Tibial artery (tissue), 4 donors: ENCODE data around the gene UBR4.

Experiments
- DNase-seq, 2 donors: peaks; one replicate each; pipeline ENCODE4 v3.0.0-alpha.2; 2019
- H3K27ac ChIP-seq, 2 donors: fragments of 200-600 bp; sonication (generic) in 1 of 2; 1 replicate in 1 of 2; 2 replicates in 1 of 2; pipeline ENCODE4 v1.5.1; 2018 to 2019; ENCODE audit warnings: mild to moderate bottlenecking in 1 of 2
- H3K27me3 ChIP-seq, 2 donors: fragments of 200-600 bp; sonication (generic) in 1 of 2; one replicate each; pipeline versions ENCODE4 v1.5.1 to v1.6.0; 2016 to 2019
- H3K36me3 ChIP-seq, 3 donors: fragments of 200-600 bp; sonication (generic) in 2 of 3; one replicate each; pipeline ENCODE4 v1.5.1; 2016 to 2019; ENCODE audit warnings: mild to moderate bottlenecking in 2 of 3
- H3K4me1 ChIP-seq, 4 donors: fragments of 200-600 bp; sonication (generic) in 2 of 4; 1 replicate in 3 of 4; 2 replicates in 1 of 4; pipeline ENCODE4 v1.5.1; 2016 to 2019
- H3K4me3 ChIP-seq, 2 donors: fragments of 200-600 bp; sonication (generic) in 1 of 2; 1 replicate in 1 of 2; 2 replicates in 1 of 2; pipeline ENCODE4 v1.5.1; 2018 to 2019; ENCODE audit warnings: mild to moderate bottlenecking in 2 of 2
- H3K9me3 ChIP-seq, 3 donors: fragments of 200-600 bp; sonication (generic) in 1 of 3; one replicate each; pipeline ENCODE4 v1.5.1; 2016 to 2019
- intact Hi-C: fragments of 100-400 bp; cut with DNase I; formaldehyde crosslinking; loops from one replicate; pipeline ENCODE4 v1.15.0; 2023; ENCODE audit warnings: low total_unique reads
- TF ChIP-seq, protein P1 (sequence below), 2 experiments: fragments of 200-600 bp in 1 of 2; fragments of 450-650 bp in 1 of 2; IDR thresholded peaks; one replicate each; pipeline ENCODE4 v1.5.1; 2017 to 2019; ENCODE audit warnings: antibody characterized with exemption in 2 of 2, mild to moderate bottlenecking in 1 of 2, moderate library complexity in 1 of 2

UBR4 gene

DNA sequence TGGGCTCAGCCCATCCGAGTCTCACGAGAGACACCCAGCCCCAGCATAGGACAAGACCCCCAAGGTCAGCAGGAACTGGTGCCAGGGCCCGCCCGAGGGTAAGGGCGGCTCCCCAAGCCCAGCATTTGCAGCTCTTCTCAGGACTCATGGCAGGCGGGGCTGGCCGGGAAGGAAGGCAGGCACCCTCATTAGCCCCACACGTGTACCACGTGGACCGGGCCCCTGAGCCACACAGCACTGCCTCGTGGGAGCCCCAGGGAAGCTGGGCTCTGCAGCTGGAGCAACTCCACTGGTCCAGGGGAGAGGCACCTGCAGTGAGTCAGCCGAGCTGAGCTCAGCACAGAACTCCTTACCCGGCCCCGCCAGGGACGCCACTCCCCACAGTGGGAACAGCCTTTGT, 155.8 kb downstream of the UBR4 start:
- TF ChIP-seq, protein P1, sequence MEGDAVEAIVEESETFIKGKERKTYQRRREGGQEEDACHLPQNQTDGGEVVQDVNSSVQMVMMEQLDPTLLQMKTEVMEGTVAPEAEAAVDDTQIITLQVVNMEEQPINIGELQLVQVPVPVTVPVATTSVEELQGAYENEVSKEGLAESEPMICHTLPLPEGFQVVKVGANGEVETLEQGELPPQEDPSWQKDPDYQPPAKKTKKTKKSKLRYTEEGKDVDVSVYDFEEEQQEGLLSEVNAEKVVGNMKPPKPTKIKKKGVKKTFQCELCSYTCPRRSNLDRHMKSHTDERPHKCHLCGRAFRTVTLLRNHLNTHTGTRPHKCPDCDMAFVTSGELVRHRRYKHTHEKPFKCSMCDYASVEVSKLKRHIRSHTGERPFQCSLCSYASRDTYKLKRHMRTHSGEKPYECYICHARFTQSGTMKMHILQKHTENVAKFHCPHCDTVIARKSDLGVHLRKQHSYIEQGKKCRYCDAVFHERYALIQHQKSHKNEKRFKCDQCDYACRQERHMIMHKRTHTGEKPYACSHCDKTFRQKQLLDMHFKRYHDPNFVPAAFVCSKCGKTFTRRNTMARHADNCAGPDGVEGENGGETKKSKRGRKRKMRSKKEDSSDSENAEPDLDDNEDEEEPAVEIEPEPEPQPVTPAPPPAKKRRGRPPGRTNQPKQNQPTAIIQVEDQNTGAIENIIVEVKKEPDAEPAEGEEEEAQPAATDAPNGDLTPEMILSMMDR (IDR thresholded peaks at IDR 0.05), result no peak
- intact Hi-C loops, result no loop called here
- no peak for DNase-seq
- H3K4me3 ChIP-seq, result no peak overlapping the region
- no peaks in the 10 kb centered on the region for H3K9me3 ChIP-seq
- no peaks in the 10 kb centered on the region for H3K36me3 ChIP-seq
- no peaks in the 10 kb centered on the region for H3K4me1 ChIP-seq
- H3K27ac ChIP-seq, result no peak overlapping the region
- H3K27me3 ChIP-seq, result peaks cover 0 to 72% of the 10 kb centered on the region in 2 donors

GRCh38 chr1:19053486-19053885, 156.6 kb downstream of the UBR4 start:
- Histone ChIP-seq H3K27ac (no peak overlapping the region), H3K9me3 (no peaks in the 10 kb centered on the region), H3K4me3 (no peak overlapping the region), H3K36me3 (no peaks in the 10 kb centered on the region), H3K27me3 (peaks cover 0 to 68% of the 10 kb centered on the region in 2 donors), H3K4me1 (no peaks in the 10 kb centered on the region)
- DNase-seq, result no peak
- TF ChIP-seq, protein P1 (IDR thresholded peaks at IDR 0.05), result no peak
- intact Hi-C loops, result no loop called here

DNA sequence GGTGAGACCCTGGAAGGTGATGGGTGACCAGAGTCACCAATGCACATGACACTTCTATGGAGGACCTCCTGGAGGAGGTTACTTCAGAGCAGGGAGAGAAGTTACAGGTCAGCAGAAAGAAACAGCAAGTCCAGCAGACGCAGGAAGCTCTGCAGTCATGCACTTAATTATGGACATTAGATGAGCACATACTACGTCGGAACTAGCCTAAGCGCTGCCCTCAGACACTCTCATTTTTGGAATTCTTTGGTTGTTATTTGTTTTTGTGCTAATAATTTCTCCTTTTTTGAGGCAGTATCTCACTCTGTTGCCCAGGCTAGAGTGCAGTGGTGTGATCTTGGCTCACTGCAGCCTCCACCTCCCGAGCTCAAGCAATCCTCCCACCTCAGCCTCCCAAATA, 160.3 kb downstream of the UBR4 start:
- H3K36me3 ChIP-seq, result no peaks in the 10 kb centered on the region
- DNase-seq, result no peak
- intact Hi-C loops, result no loop called here
- no peak overlapping the region for H3K27ac ChIP-seq
- no peak overlapping the region for H3K4me3 ChIP-seq
- H3K4me1 ChIP-seq, result no peaks in the 10 kb centered on the region
- H3K9me3 ChIP-seq, result no peaks in the 10 kb centered on the region
- TF ChIP-seq, protein P1 (IDR thresholded peaks at IDR 0.05), result no peak
- peaks cover 0 to 54% of the 10 kb centered on the region in 2 donors for H3K27me3 ChIP-seq

DNA sequence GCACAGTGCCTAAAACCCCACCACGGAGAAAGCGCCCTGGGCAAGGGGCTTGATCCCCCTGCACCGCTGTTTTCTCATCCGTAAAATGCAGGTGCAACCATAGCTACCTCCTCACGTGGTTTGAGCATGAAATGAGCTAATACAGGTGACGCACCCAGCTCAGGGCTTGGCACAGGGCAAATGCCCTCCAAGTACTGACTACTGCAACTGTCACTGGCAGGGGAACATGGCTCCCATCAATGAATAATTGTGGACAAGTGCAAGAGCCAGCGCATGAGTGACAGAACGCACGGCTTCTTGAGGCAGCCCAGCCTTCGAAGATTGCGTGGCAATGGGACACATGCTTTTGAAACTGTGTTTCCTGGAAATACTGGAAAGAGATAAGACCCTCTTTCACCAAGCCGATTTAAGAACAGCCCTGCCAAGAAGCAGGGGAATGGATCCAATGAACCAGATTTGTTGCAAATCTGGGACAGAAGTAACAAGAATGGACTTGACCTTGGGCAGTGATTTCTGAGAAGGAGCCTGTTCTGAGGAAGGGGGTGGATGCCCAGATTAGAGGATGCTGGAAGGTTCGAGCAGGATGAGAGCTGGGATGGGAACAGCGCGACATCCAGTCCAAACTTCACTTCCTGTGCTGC, 160.8 kb downstream of the UBR4 start:
- H3K4me1 ChIP-seq, result no peaks in the 10 kb centered on the region
- DNase-seq, result no peak
- intact Hi-C loops, result no loop called here
- H3K4me3 ChIP-seq, result no peak overlapping the region
- TF ChIP-seq, protein P1 (IDR thresholded peaks at IDR 0.05), result no peak
- H3K27ac ChIP-seq, result no peak overlapping the region
- H3K36me3 ChIP-seq, result no peaks in the 10 kb centered on the region
- no peaks in the 10 kb centered on the region for H3K9me3 ChIP-seq
- peaks cover 0 to 54% of the 10 kb centered on the region in 2 donors for H3K27me3 ChIP-seq

- Histone ChIP-seq H3K4me1 (no peaks in the 10 kb centered on the region), H3K27ac (no peak overlapping the region), H3K4me3 (no peak overlapping the region), H3K36me3 (no peaks in the 10 kb centered on the region), H3K9me3 (no peaks in the 10 kb centered on the region), H3K27me3 (peaks cover 0 to 56% of the 10 kb centered on the region in 2 donors)
- TF ChIP-seq, protein P1 (IDR thresholded peaks at IDR 0.05), result no peak
- intact Hi-C loops, result no loop called here
- no peak for DNase-seq
Observed at GRCh38 chr1:19046972-19047731, 162.9 kb downstream of the UBR4 start.
